HG03565 (cell line): ENCODE results near the gene OOEP.
A peak's percentile ranks its signal among the peaks of the same experiment; 100 is the strongest.

Experiments used
- ATAC-seq: cut with Tn5 transposase; IDR thresholded peaks from one replicate; pipeline ENCODE4 v1.9.1; 2021; ENCODE audit warnings: mild to moderate bottlenecking, moderate library complexity; ENCODE audit not compliant: unreplicated experiment

Gene OOEP

GRCh38 chr6:73367761-73368355, 1.8 kb downstream of the OOEP start:
- no peak for ATAC-seq

GRCh38 chr6:73364549-73364948, 5.1 kb downstream of the OOEP start:
- no peak for ATAC-seq

GRCh38 chr6:73364121-73364520, 5.6 kb downstream of the OOEP start:
- no peak for ATAC-seq

GRCh38 chr6:73363537-73363875, 6.2 kb downstream of the OOEP start:
- ATAC-seq: no peak

GRCh38 chr6:73362869-73363536, 6.7 kb downstream of the OOEP start:
- ATAC-seq: no peak

- no peak for ATAC-seq
Measured at GRCh38 chr6:73362358-73362757, 7.3 kb downstream of the OOEP start, which contains the start of gene KHDC3L. Gene KHDC3L (plus strand): TSS chr6:73362658. CDS start chr6:73362730, 72 bp downstream.

- ATAC-seq: no peak
Measured at GRCh38 chr6:73353636-73354593, 15.8 kb downstream of the OOEP start, which contains the start of gene DPPA5. Gene DPPA5 (minus strand): TSS chr6:73354276. CDS start chr6:73354225, 51 bp downstream.

GRCh38 chr6:73349311-73349710, 20.4 kb downstream of the OOEP start:
- no peak for ATAC-seq

GRCh38 chr6:73348550-73349204, 21.0 kb downstream of the OOEP start:
- ATAC-seq: no peak

- ATAC-seq: no peak
Measured at GRCh38 chr6:73343164-73343563, 26.5 kb downstream of the OOEP start.

- no peak for ATAC-seq
Measured at GRCh38 chr6:73342174-73342573, 27.5 kb downstream of the OOEP start.

- no peak for ATAC-seq
Measured at GRCh38 chr6:73341335-73341734, 28.4 kb downstream of the OOEP start.

GRCh38 chr6:73340048-73340447, 29.6 kb downstream of the OOEP start:
- no peak for ATAC-seq

- no peak for ATAC-seq
Measured at GRCh38 chr6:73339340-73339739, 30.4 kb downstream of the OOEP start.

- ATAC-seq: peak; percentile 66
Measured at GRCh38 chr6:73329201-73329600, 40.5 kb downstream of the OOEP start.

- ATAC-seq: no peak
Measured at GRCh38 chr6:73328790-73329189, 40.9 kb downstream of the OOEP start.

GRCh38 chr6:73325656-73326055, 44.0 kb downstream of the OOEP start:
- ATAC-seq: no peak

GRCh38 chr6:73323323-73323722, 46.4 kb downstream of the OOEP start:
- no peak for ATAC-seq
